ENCODE data around the gene PRIMA1. TPM values are rescaled to one million over a fixed set of nuclear protein-coding genes. Genes with fewer than 3 reads are reported as not detected.

Gene PRIMA1
- not detected in 2 replicates for total RNA-seq

GRCh38 chr14:93788293-93788542, at the start of gene PRIMA1:
Gene PRIMA1, minus strand, starts transcription at chr14:93788485. Its CDS starts 767 bp downstream, at chr14:93787718.

Other genes starting within 250 kb of the PRIMA1 start
- not detected in 2 replicates for gene FAM181A, start 138.9 kb upstream of the PRIMA1 start, total RNA-seq
- gene ASB2, start 188.1 kb upstream of the PRIMA1 start, total RNA-seq, result 2.1 and 4.2 TPM in 2 replicates
- not detected in 2 replicates for gene CCDC197, start 208.8 kb upstream of the PRIMA1 start, total RNA-seq
- 1.5 and 2.6 TPM in 2 replicates for gene OTUB2, start 237.9 kb upstream of the PRIMA1 start, total RNA-seq